Prostate gland (tissue), 2 donors: ENCODE data around the gene ZP2.
"Not testable (repeated sequence)": the region's sequence is repeated elsewhere in the genome, so short reads cannot be mapped to it uniquely, and the experiment has no call there.

Experiments used
- CTCF ChIP-seq, 4 experiments: fragments of 200-600 bp in 2 of 4; fragments of 450-650 bp in 2 of 4; sonication (generic) in 2 of 4; IDR thresholded peaks; 1 replicate in 3 of 4; 2 replicates in 1 of 4; pipeline ENCODE4 v1.5.1; 2016 to 2019; ENCODE audit warnings: antibody characterized with exemption in 4 of 4, mild to moderate bottlenecking in 2 of 4, moderate library complexity in 2 of 4
- POLR2A ChIP-seq: fragments of 450-650 bp; IDR thresholded peaks from one replicate; pipeline ENCODE4 v1.6.1; 2016; ENCODE audit warnings: antibody characterized with exemption, mild to moderate bottlenecking
- POLR2AphosphoS5 ChIP-seq: sonication (generic); formaldehyde crosslinking; IDR thresholded peaks from one replicate; pipeline ENCODE4 v1.6.1; 2017; ENCODE audit warnings: antibody characterized with exemption

GRCh38 chr16:21156011-21156410 lies 55.4 kb downstream of the ZP2 start:
- TF ChIP-seq CTCF (IDR thresholded peaks at IDR 0.05); POLR2A; POLR2AphosphoS5: not testable (repeated sequence)
